ENCODE data around the gene SMPX.
"Not testable (repeated sequence)": the region's sequence is repeated elsewhere in the genome, so short reads cannot be mapped to it uniquely, and the experiment has no call there.

Gene SMPX

GRCh38 chrX:21757960-21758359, at the start of gene SMPX:
Gene SMPX (minus strand): TSS chrX:21758116. CDS start chrX:21754290, 3,826 bp downstream.
- no peak for DNase-seq

- no peak for DNase-seq
Measured at GRCh38 chrX:21806691-21807090, 48.8 kb upstream of the SMPX start.

- DNase-seq, result no peak
Measured at GRCh38 chrX:21802839-21803238, 44.9 kb upstream of the SMPX start.

DNA sequence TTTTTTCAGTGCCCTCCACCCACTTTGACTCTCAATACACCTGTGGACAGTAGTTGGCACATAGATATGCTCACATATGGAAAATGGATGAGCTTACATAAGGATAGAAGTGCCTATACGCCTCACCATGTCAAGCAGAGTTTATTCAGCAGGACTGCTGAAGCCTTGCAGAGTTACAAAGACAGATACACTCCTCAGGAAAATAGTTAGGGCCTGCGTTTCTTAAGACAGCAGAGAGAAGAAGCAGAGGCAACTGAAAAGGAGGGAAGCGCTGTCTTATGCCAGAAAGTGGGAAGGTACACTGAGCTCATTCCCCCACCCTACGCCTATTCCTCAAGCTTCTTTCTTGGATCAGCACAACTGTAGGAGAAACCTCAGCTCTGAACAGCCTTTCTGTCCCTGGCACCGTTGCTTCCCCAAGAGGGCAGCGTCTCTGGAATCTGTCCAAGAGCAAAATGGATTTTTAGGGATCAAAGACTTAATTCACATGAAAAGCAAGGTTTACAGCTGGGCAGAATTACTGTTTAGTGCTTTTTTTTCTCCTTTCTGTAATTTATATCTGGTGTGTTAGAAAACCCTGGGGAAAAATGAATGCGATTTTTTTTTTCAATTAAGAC, 44.2 kb upstream of the SMPX start:
- DNase-seq, result no peak

DNA sequence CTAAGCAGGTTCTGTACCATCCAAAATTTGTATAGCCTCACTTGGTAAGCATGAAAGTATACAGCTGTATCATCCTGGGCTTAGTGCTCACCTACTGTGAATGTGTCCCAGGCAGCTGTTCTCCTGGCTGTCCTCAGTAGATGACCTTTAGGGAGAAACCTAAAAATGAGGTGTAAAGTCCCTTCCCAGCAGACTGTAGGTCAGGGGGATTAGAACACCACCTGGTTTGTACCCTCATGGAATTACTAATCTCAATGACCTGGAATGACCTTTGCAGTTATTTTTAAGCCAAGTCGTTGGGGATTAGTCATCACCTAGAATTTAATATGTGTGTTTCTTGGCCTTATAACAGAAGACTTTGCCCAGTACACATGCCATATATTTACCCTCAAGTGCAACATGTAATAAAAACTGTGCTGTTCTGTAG, 42.4 kb upstream of the SMPX start:
- DNase-seq, result no peak

- no peak for DNase-seq
Measured at GRCh38 chrX:21799767-21800166, 41.9 kb upstream of the SMPX start.

GRCh38 chrX:21798677-21799219, 40.8 kb upstream of the SMPX start:
- DNase-seq, result no peak

DNA sequence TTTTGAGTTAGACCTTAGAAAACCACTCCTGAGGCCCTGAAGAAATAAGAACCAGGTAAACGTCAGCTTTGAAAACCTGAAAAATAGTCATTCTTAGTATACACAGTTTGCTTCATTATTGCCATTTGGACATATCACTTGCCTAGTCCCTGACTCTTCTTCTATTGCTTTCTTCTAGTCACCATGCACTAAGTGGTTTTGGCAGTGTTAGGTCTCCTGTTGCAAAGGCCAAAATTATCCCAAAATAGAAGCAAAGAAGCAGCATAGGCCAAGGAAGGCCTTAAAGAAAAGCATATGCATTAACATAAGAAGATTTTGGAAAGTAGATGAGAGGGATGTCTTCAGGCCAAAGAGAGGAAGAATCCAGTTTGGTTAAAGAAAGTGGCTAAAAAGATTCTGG, 24.1 kb upstream of the SMPX start:
- DNase-seq, result no peak

- DNase-seq, result no peak
Measured at GRCh38 chrX:21781525-21781924, 23.6 kb upstream of the SMPX start.

DNA sequence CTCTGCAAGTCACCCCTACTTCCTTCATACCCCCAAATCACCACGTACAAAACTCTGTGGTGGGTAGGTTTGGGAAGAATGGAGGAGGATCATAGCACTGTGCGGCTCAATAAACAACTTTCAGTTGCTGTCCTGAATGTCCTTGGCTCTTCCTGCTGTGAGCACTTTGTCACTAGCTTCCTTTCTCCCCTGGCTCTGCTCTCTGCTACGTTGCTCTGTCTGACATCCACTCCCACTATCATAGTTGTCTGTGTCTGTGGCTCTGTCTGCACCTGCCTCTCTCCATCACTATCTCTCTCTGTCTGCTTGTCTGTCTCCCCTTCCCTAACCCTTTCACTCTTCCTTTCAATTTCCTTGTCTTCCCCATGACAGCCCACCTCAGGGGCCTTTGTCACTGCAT, 21.2 kb upstream of the SMPX start:
- no peak for DNase-seq

- DNase-seq, result no peak
Measured at GRCh38 chrX:21778236-21778635, 20.3 kb upstream of the SMPX start.

DNA sequence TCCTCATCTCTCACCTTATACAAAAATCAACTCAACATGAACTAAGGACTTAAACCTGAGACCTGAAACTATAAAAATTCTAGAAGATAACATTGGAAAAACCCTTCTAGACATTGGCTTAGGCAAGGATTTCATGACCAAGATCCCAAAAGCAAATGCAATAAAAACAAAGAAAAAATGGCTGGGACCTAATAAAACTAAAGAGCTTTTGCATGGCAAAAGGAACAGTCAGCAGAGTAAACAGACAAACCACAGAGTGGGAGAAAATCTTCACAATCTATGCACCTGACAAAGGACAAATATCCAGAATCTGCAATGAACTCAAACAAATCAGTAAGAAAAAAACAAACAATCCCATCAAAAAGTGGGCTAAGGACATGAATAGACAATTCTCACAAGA, 17.2 kb upstream of the SMPX start:
- not testable (repeated sequence) for DNase-seq

- not testable (repeated sequence) for DNase-seq
Measured at GRCh38 chrX:21773036-21773435, 15.1 kb upstream of the SMPX start.

- no peak for DNase-seq
Measured at GRCh38 chrX:21770631-21771321, 12.9 kb upstream of the SMPX start.

- DNase-seq, result no peak
Measured at GRCh38 chrX:21766101-21766500, 8.2 kb upstream of the SMPX start.

DNA sequence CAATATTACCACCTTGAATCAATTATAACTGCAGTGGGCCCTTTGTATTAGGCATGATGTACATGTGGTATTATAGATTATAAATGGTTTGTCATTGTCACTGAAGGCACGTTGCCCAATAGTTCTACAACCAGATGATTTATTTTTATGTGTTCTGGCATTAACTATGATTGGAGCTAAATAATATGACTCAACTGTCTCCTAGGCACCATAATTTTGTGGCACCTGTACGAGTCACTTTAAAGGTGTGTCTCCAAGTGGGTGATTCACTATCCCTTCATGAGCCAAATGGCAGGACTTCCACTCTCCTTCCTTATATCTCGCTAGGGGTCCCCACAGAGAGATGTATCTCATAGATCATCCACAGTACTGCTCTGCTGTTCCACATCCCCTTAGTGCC, 6.1 kb upstream of the SMPX start:
- DNase-seq, result no peak

GRCh38 chrX:21758488-21758887, 572 bp upstream of the SMPX start:
- no peak for DNase-seq

DNA sequence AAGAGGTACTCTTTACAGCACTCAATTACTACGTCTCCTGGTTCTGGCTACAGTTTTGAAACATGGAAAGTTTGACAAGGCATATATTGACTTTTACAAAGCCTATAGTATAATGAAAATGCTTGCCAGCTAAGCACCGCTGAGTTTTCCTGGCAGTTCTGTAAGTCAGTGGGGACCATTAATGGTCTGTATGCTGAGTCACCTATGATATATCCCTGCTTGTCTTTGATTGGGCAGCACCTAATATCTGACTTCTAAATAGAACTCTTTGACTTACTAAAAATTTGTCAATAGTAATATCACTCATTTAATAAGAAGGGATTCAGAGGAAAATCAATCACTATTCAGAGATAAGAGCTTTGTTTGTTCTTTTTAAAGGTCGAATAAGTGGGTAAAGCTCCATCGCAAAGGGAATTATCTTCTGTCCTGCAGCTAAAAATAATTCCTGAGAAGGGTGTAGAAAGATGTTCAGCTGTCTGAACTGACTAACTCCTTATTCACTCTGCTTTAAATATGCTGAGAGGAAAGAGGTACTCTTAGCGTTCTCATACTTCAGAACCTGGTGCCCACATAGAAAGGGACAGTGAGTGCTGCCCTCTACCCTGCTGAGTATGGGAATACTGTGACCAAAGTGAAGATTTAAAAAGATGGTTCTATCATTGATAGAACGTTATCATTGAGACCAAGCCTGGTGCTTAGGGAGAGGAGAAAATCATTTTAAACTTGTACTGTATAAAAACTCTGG, 959 bp downstream of the SMPX start:
- no peak for DNase-seq

DNA sequence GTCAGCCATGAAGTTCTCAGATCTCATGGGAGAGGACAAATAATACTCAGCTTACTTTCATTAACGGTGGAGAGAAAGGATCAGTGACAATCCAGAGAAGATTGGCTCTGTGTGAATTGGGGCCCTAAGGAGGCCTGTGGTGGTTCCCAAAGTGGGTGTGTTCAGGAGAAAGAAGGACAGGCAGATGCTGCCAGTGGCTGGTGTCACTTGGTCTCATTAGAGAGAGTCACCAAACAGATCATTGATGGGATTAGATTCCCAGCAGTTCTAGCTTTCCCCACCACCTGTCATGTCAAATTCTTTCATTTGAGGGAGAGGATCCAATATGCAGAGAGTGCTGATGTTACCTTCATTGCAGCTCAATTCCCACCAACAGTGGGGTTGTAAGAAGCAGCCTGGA, 8.0 kb downstream of the SMPX start:
- DNase-seq, result no peak

DNA sequence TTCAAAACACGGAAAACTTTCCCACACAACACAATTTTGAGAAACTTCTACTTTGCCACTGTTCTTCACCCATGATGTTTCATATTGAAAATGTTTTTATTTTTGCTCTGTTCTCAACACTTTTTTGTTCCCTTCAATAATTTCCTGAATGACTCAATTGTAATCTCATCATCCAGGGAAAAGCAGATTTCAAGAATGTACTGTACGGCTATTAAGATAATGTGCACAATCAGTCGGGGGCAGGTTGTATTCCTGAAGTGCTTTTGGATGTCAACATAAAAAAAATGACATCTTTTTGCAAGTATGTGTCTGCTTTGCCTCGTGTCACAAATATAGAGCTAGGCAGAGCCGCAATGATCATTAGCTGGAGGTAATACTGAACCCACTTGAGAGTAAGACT, 9.7 kb downstream of the SMPX start:
- DNase-seq, result no peak

GRCh38 chrX:21747558-21747957, 10.4 kb downstream of the SMPX start:
- no peak for DNase-seq

DNA sequence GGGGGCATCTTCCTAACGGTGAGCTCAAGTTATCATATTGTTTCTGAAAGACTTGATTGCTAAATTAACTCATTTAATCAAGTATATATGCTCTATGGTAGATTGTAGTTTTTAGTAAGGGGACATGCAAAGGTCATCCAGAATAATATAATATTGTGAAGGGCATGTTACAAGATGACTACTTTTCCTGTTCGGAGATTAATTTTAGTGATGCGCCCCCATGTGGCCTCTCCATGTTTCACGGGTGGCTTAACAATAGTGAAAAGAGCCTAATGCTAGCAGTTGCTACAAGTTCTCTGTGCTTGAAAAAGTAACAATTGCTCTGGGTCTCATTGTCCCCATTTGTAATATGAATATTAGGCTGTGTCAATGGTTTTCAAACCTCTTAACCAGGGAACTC, 12.2 kb downstream of the SMPX start:
- peak; percentile 47 to 51 for DNase-seq

DNA sequence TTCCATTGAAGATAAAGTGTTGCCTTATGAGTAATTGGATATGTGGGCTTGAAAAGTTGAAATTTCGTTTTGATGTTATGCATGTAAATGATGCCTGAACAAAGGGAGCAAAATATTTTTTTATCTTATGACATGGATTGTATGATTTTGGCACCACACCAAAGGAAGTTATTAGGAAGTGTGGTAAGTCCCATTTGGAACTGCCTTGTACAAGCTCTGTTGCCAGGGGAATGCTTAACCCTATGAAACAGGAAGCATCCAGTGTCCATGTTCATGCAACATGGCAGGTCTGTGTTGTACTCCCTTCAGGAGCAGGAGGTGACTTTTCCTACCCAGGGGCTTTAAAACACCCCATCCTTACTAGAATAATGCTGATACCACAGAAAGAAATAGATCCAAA, 13.2 kb downstream of the SMPX start:
- no peak for DNase-seq

- DNase-seq, result no peak
Measured at GRCh38 chrX:21744060-21744459, 13.9 kb downstream of the SMPX start.

All from stimulated activated CD4-positive, alpha-beta T cell treated with anti-CD3 and anti-CD28 coated beads, Interleukin-2, amount 100 ng/mL, for 24 hours (primary cell).